ENCODE data around the gene DOK6. TPM values are rescaled to one million over a fixed set of nuclear protein-coding genes. Genes with fewer than 3 reads are reported as not detected.

The DOK6 gene
- total RNA-seq, 6 experiments from 2014 or later: not detected

DNA sequence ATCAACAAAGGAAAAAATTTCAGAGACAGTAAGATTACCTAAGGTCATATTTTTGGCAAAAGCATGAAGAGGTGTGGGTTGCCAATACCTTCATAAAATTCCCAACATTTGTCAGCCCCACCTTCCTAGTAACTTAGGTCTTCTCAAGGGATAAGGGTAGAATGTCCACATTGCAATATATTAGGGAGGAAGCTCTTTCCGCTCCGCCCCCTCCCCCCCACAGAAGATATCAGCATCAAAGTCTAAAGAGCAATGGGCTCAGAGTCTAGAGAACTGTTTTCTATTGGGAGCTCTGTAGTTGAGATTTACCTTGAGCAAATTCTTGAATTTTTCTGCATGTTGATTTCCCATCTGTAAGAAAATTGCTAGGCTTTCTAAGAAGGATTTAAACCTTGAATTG lies 346.7 kb downstream of the DOK6 start:
- no peak overlapping the region for H3K27ac Mint-ChIP-seq
- H3K36me3 Mint-ChIP-seq (ENCODE audit: low read depth): no peaks in the 10 kb centered on the region
- peaks cover 4% of the 10 kb centered on the region; the same call in 1 of the 2 replicates for H3K9me3 Mint-ChIP-seq

DNA sequence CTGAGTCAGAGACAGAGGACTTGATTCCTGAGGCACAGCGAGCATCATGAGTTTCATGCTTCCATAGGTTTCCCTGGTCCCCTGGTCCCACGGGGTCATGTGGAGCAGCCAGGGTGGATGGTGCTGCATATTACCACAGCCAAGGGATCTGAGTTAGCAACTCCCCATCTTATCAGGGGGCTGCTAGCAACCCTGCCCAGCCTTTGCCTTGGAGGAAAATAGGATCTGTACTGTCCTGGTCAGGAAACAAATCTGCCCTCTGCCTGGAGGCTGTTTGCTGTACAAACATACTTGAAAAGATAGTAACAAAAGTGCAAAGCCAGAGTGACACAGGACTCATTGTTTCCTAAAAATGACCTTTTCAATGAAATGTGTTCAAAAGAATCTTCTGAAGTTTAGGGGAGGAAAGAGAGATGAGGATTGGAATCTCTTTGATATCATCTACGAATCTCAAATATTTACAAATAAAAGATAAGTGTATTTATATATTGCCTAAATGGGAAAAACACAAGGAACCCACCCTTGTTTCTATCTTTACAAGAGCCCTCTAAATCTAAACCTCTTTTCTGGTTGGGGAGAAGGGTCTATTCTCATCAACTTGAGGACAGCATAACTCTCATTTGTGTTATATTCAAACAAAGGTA lies 352.2 kb downstream of the DOK6 start:
- TF ChIP-seq, protein P1, sequence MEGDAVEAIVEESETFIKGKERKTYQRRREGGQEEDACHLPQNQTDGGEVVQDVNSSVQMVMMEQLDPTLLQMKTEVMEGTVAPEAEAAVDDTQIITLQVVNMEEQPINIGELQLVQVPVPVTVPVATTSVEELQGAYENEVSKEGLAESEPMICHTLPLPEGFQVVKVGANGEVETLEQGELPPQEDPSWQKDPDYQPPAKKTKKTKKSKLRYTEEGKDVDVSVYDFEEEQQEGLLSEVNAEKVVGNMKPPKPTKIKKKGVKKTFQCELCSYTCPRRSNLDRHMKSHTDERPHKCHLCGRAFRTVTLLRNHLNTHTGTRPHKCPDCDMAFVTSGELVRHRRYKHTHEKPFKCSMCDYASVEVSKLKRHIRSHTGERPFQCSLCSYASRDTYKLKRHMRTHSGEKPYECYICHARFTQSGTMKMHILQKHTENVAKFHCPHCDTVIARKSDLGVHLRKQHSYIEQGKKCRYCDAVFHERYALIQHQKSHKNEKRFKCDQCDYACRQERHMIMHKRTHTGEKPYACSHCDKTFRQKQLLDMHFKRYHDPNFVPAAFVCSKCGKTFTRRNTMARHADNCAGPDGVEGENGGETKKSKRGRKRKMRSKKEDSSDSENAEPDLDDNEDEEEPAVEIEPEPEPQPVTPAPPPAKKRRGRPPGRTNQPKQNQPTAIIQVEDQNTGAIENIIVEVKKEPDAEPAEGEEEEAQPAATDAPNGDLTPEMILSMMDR (IDR thresholded peaks at IDR 0.05): no peak
- DNase-seq: no peak
- Mint-ChIP-seq H3K4me3 (no peak overlapping the region), H3K36me3 (ENCODE audit: low read depth) (no peaks in the 10 kb centered on the region), H3K27ac (no peak overlapping the region), H3K27me3 (ENCODE audit: insufficient read depth) (peaks cover 2% of the 10 kb centered on the region), H3K9me3 (peaks cover 4% of the 10 kb centered on the region; the same call in 1 of the 2 replicates), H3K4me1 (ENCODE audit: low read depth) (no peaks in the 10 kb centered on the region)

More for the DNA sequence above, 346.7 kb downstream of the DOK6 start:
- no peaks in the 10 kb centered on the region for H3K4me1 Mint-ChIP-seq (ENCODE audit: low read depth)
- TF ChIP-seq, protein P1 (IDR thresholded peaks at IDR 0.05): no peak
- peaks cover 2% of the 10 kb centered on the region for H3K27me3 Mint-ChIP-seq (ENCODE audit: insufficient read depth)
- DNase-seq: no peak
- H3K4me3 Mint-ChIP-seq: no peak overlapping the region

DNA sequence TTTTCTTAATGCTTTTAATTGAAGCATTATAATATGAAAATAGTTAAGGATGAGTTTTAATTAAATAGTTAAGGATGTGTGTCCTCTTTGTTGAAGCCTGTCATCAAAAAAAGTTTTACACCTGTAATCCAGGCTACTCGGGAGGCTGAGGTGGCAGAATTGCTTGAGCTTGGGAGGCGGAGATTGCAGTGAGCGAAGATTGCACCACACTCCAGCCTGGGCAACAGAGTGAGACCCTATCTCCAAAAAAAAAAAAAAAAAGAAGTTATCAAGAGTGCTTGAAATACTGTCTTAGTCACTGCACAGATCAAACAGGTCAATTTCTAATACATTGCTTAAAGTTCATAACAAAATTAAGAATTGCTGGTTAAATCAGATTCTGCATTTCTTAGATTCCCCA lies 353.4 kb downstream of the DOK6 start:
- H3K4me3 Mint-ChIP-seq: no peak overlapping the region
- H3K27me3 Mint-ChIP-seq (ENCODE audit: insufficient read depth): peaks cover 2% of the 10 kb centered on the region
- H3K36me3 Mint-ChIP-seq (ENCODE audit: low read depth): no peaks in the 10 kb centered on the region
- peaks cover 4% of the 10 kb centered on the region; the same call in 1 of the 2 replicates for H3K9me3 Mint-ChIP-seq
- H3K4me1 Mint-ChIP-seq (ENCODE audit: low read depth): no peaks in the 10 kb centered on the region
- H3K27ac Mint-ChIP-seq: no peak overlapping the region
- no peak for DNase-seq
- TF ChIP-seq, protein P1 (IDR thresholded peaks at IDR 0.05): no peak

DNA sequence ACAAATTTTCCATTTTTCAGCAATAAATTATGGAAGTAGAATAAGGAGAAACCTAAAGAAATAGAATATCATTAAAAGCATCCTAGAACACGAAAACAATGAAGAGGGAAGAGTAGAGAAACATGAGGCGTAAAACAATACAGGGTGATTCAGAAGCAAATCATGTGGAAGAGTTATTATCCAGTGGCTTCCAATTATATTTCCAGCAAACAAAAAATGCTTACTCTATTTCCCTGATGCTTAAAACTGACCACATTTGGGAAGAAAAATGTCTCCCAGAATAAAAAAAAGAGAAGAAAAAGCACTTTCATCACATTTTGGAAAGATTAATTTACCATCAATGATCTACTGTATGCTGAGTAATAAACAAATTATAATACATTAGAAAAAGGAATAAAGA lies 354.4 kb downstream of the DOK6 start:
- no peaks in the 10 kb centered on the region for H3K36me3 Mint-ChIP-seq (ENCODE audit: low read depth)
- TF ChIP-seq, protein P1 (IDR thresholded peaks at IDR 0.05): no peak
- DNase-seq: no peak

DNA sequence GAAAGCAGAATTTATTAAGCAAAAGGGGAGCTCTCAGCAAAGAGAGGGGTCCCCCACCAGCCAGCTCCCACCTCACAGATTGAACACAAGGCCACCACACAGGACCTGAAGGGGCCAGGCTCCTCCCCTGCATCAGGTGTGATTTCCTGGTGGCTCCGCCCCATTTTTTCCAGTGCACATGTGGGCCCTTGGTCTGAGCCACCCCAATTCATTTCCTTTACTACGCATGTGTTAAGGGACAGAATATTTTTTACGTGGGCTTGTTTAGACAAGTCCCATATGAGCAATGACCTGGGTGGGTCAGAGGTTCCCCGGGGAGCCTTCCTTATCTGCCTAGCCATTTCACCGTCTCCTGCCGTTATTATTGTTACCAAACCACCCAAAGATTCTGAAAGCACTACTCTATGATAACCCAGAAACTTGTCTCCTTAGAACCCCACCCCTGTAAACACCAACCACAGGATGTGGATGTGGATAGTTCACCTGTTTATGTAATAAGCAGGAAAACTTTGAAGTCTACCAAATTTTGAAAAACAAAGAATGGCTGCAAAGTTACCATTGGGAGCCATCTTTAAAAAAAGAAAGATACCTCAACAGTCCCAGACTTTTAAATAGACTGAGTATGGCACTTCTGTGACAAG lies 355.3 kb downstream of the DOK6 start:
- H3K4me1 Mint-ChIP-seq (ENCODE audit: low read depth): no peaks in the 10 kb centered on the region
- DNase-seq: no peak
- TF ChIP-seq, protein P1 (IDR thresholded peaks at IDR 0.05): no peak
- no peaks in the 10 kb centered on the region for H3K27me3 Mint-ChIP-seq (ENCODE audit: insufficient read depth)
- no peak overlapping the region for H3K4me3 Mint-ChIP-seq
- no peak overlapping the region for H3K27ac Mint-ChIP-seq
- H3K36me3 Mint-ChIP-seq (ENCODE audit: low read depth): no peaks in the 10 kb centered on the region
- H3K9me3 Mint-ChIP-seq: no peaks in the 10 kb centered on the region

More for the DNA sequence above, 354.4 kb downstream of the DOK6 start:
- Mint-ChIP-seq H3K4me1 (ENCODE audit: low read depth) (no peaks in the 10 kb centered on the region), H3K9me3 (peaks cover 2% of the 10 kb centered on the region; the same call in 1 of the 2 replicates), H3K27ac (no peak overlapping the region), H3K4me3 (no peak overlapping the region), H3K27me3 (ENCODE audit: insufficient read depth) (peaks cover under 1% of the 10 kb centered on the region; the same call in 1 of the 2 replicates)
